MV-4-11 (cell line): Measurements from ENCODE around the gene UNC13B.

ENCODE experiments used
- DNase-seq: peaks from one replicate; lab custom pipeline; 2025; lab: John Stamatoyannopoulos, UW

The UNC13B gene

DNA sequence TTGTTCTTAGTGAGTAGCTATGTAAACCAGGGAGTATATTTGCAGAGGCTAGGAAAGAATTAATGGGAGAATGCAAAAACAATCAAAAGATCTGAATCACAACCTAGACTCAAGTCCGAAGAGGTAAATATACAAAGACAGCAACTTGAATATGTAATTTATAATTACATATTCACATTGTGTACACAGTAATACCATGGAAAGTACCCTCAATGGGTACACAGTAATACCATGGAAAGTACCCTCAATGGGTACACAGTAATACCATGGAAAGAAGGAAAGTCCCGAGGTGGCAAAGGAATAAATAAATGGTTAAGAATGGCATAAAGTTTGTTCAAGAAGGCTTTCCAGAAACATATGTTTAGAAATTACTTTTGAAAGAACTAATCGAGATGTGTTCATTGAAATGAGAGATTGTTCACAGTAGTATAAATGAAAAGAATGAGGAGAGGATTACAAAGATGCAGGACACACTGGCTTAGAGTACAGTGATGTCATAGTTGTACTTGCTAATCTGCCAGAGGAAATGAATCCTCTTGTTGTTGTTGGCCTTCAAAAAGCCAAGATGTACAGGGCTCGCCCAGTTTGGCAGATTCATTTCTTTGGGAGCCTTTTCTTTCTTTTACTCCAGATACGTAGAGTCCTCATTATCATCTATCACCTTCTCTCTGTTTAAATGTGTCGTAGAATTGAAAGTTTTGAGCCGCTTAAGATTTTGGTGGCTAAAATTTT is 116.0 kb downstream of the UNC13B start:
- no peak for DNase-seq

DNA sequence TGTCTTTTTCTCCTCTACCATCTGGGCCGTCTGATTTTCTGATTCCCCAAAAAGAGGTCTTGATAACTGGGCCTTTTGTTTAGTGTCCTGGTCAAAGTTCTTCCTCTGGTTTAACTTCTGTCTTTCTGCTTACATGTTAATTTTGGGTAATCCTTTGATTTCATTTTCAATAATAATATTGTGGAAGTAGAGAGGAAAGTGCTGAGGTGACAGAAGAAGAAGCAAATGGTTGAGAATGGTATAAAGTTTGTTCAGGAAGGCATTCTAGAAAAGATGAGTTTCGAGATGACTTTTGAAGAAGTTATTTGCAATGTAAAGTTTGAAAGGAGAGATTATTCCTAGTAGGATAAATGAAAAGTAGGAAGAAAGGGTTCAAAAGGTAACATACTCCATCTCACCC is 118.1 kb downstream of the UNC13B start:
- DNase-seq: no peak

DNA sequence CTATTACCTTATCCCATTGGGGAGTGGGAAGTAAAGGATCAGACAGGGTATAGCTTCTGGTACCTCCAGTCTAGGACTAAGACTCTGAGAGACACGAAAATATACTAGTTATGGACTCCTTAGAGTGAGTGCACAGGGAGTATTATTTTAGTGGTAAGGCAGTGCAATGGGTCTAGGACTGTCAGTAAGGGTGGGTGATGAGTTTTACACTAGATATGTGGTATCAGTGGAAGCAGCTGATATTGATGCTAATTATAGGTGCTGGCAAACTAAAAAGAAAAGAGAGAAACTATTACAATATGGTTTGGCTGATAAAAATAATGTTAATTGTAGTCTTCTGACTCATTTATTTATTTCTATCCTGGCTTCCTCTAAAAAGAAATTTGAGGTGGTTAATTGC is 118.6 kb downstream of the UNC13B start:
- DNase-seq: no peak

DNA sequence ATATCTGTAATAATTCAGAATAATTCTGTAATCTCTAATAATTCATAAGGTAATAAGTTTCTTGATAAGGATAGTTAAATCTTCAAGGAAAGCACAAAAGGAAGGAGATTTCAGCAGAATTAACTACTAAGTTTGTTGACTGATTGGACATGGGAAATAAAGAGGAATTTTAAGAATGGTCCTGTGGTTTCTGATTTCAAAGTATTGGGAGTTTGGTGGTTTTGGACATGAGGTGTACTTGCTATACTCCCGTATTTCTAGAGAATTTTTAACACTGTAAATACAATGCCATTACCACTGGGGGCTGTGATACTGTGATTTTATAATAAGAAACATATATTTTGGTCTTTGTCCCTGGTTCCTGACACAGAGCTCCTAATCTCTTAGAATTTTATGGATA is 123.9 kb downstream of the UNC13B start:
- DNase-seq: no peak

DNA sequence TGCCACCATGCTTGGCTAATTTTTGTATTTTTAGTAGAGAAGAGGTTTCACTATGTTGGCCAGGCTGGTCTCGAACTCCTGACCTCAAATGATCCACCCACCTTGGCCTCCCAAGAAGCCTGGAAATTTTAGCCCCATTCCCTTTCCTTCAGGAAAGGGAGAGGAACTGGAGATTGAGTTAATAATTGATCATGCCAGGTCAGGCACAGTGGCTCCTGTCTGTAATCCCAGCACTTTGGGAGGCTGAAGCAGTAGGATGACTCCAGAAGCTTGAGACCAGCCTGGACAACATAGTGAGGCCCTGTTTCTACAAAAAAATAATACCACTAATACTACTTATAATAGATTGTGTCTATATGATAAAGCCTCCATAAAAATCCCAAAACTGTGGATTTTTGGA is 124.6 kb downstream of the UNC13B start:
- DNase-seq: no peak

DNA sequence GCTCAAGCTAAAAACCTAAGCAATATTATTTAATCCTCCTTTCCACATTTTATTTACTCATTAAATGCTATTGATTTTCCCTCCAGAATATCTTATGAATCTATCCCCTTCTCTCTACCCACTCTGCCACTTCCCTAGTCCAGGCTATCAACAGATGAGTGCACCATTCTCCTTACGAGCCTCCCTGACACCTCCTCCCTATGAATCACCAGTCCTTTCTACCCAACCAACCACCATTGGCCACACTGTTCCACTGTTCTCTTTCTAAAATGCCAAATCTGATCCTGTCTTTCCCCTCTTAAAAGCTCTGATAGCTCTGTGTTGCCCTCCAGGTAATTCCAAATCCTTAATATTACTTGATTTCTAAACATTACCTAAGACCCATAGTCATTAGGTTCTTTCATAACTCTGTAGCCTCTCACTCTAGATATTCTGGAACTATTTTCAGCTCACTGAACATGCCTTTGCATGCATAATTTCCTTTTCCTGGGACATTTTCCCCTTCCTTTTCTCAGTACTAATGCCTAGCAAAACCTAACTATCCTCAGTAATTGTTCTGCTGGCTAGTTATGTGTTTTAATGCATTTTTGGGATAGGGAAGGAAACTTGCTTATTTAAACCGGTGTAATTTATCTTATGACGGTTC is 126.3 kb downstream of the UNC13B start:
- no peak for DNase-seq

DNA sequence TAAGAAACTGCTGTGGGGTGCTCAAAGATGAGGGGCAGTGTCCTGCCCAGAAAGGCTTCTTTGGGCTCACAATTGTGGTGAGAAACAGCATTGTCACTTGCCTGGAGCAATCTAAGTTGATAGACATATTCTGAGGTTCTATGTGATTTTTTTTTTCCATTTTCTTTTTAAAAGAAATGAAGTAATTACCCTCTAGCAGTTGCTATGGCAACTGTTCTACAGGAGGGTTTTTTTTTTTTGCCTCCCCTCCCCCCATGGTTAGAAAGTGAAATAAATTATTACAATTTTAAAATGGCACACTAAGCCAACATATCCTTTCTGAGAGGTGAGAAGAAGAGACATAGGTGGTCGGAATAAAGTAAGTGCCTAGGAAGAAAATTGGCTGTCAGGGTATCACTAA is 127.0 kb downstream of the UNC13B start:
- no peak for DNase-seq

DNA sequence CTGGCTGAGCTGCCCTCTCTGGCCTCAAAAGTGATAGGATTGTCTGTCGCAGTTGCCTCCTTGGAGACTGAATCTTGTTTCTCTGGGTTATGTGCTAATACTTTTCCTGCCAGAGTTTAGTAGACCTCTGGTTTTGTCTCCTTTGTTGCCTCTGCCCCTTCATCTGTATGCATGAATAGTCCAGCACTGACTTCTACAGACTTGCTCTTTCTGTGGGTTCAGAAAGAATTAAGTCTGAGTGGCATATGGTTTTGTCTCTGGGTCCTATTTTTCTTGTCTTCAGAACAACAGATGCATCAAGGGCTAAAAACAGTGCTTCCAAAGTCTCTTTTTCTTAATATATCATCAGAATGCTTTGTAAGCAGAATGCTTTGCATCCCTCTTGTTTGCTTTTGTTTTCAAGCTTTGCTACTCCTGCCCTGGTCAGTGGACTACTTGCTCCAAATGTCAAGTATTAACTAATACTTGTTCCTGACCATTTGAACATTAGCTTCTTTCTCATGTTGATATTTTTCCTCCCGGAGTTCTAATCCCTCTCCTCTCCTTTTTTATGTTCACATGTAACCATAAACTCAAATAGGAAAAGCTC is 131.7 kb downstream of the UNC13B start:
- no peak for DNase-seq

DNA sequence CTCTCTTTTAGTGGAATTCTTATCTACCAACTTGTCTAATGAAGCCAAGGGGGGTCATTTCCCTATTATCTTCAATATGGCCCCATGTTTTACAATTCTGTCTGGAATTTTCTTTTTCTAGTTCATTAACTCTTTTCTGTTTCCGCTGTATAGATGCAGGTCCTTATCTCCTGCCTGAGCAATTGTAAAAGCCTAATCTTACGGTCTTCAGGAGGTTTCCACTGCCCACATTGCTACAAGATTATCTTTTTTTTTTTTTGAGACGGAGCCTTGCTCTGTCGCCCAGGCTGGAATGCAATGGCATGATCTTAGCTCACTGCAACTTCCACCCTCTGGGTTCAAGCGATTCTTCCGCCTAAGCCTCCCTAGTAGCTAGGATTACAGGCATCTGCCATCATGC is 132.3 kb downstream of the UNC13B start:
- no peak for DNase-seq

DNA sequence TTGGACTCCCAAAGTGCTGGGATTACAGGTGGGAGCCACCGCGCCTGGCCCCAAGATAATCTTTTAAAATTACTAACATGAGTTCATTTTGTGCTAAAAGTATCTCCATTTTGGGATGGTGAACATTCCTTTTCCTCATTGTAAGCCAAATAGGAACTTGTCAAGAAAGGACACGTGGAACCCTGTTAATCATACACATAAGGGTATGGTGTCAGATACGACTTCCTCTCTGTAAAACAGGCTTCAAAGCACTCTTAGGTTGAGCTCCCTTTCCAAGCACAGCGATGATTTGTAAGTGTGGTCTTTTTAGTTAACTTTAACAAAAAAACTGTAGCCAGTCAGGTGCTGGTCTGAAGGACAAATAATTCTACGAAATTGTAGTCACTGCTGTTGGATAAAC is 132.7 kb downstream of the UNC13B start:
- no peak for DNase-seq

DNA sequence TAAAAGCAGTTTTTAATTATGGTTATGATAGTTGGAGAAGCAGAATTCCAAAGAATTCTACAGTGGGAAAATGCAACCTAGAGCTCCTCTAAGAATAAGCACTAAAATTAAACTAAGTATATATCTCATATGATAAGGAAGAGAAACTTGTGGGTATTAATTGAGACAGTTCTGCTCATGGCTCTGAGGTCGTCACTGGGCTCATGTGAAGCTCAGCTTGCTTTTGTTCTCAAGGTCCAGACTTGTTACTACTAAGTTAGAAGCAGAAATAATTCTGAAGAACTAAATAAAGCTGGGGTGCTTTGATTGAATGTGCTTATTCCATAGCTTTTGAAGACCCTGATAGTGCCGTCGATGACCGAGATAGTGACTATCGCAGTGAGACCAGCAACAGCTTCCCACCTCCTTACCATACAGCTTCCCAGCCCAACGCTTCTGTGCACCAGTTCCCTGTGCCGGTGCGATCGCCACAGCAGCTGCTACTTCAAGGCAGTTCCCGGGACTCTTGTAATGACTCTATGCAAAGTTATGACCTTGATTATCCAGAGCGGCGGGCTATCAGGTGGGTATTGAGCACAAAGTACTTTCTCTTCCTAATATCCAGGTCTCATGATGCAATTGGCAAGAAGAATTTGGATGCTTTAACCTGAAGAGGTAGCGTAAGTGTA is 133.7 kb downstream of the UNC13B start:
- DNase-seq: no peak

DNA sequence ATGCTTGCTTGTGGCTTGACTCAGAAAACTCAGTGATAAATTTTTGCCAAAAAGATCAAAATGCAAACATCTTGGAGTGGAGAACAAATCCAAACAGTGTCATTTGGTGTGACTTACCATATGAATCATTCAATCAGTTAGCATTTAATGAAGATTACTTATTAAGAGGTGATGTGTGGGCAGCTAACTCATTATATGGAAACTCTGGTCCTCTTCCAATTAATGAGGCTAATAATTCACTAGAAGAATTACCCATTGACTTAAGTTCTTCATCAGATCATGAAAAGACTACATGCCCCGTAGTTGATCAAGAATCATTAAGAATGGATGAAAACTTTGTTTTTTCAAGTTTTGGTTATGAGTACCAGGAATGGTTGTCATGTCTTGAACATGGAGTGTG is 141.8 kb downstream of the UNC13B start:
- DNase-seq: no peak

DNA sequence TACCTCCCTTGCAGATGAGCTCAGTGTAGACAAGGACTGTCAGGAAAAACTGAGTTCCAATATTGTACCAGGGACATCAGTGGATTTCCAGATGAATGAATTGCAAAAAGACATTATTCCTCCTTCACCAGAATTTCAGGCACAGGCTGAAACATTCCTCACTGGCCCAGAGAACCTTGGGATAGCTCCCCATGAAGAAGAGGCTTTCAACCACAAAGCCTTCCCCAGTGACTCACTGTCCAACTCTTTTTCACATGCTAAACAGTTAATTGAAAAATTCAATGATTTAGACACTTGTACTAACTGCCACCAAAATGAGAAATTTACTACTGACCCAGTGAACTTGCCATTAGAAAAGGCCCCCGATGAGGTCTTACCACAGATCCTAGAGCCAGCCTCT is 144.5 kb downstream of the UNC13B start:
- DNase-seq: no peak

DNA sequence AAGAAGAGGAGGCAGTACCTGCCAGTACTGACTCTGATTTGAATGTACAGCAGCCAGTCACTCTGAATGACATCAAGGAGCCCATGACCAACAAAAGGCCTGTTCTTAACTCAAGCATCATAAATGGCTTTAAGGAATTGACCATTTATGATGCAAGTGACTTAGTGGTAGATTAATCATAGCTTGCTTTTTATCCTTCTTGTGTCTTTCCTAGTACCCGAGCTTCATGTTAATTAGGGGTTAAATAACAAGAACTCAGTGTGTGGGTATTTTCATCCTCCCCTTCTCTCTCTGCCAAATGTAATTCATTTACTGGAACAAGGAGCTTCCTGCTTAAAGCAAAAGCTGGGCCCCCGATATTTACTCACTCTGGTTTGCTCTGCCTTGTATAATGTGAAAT is 146.5 kb downstream of the UNC13B start:
- DNase-seq: no peak

DNA sequence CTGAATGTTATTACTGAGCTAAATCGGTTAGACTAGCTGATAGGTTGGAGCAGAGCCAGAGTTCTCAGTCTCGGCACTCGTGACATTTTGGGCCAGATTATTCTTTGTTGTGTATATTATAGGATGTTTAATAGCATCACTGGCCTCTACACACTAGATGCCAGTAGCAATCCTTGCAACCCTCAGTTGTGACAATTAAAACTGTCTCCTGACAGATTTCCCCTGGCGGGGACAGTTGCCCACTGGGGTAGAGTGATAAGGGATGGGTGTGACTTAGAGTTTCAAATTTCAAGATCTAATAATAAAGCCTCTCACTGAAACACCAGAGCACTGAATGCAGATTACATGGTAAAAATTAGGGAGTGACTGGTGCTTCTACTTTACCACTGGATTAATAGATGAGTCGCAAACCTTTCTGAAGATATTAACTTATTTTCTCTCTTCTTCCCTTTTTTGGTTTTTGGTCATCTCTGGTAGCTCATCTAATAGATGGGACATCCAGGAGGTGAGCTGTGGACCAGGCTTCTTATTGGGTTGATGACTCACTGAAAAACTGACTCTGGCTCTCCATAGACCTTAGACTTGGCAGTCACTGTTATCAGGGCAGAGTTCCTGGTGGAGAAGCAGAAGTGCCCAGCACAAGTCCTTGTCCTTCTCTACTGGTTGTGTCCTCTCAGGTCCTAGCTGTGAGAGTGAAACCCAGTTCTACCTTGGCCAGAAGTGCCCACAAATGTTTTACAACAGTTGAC is 150.3 kb downstream of the UNC13B start:
- no peak for DNase-seq

DNA sequence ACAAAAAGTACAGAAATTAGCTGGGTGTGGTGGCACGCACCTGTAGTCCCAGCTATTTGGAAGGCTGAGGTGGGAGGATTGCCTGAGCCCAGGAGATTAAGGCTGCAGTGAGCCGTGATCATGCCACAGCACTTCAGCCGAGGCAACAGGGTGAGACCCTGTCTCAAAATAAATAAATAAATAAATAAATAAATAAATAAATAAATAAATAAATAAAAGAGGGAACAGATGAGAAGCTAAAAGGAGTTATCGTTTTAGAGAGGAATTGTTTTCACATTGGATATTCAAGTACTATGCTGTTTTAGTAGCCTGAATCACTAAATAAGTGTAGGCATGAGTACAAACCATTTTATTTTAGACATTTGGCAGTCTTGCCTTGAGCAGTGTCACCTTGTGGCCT is 151.7 kb downstream of the UNC13B start:
- DNase-seq: no peak

DNA sequence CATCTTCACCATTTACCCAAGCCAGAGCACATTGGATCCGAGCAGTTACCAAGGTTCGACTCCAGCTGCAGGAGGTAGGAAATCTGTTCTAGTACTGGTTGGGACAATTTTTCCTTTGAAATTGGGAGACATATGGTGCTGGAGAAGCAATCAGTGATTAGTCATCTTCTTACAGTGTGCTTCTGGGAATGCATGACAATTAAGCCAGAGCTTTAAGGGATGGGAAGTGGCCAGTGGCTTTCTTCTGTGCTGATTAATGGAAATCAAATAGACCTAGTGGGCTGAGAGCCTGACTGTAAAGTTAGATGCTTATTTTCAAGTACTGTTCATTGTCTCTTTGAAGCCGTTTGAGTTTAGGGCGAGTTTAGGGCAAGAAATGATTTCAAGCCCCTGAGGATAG is 152.1 kb downstream of the UNC13B start:
- no peak for DNase-seq

DNA sequence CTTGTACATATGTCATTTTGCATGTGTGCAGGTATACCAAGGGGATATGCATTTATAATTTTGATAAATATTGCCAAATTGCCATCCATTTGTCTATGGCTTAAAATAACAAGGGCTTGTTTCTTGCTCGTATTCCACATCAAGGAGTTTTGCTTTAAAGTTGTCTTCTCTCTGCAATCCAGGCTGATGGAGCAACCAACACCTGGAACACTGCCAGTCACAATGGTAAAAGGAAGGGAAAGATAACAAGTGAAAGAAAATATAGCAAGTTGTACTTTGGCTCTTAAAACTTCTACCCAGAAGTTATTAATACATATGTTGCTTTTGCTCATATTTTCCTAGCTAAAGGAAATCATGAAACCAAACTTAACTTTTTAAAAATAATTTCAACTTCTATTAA is 156.9 kb downstream of the UNC13B start:
- no peak for DNase-seq

DNA sequence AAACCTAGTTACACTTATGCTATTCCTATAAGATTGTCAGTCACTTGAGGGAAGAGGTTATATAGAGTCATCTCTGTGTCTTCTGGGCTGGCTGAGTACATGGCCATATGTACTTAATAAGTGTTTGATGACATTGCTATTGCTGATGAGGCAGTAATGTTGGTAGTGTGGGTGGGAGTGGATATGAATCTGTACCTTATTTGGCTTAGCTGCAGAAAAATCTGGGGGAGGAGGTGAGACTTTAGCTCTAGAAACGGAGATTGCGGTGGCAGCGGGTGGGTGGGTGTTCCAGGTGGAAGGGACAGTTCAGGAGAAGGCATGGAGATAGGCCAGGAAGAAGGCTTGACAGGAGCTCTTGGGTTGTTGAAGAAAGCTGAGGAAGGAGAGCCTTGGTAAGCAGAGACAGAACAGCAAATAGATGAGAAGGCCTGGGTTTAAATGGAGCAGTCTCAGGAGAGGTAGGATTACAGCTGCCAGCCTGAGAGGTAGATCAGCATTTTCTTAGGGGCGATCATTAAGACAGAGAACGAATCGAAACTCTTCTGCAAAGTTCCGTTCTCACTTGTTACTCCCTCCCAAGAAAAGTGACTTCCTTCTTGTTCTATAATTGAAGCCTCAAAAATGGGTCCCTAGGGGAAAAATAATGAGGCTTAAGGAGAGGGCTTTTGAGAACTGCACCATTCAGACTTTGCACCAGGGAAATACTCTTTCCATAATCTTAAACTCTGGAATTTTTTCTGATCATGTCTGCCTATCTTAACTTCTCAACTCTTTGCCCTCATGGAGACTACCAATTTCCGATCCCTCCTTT is 160.5 kb downstream of the UNC13B start:
- no peak for DNase-seq

DNA sequence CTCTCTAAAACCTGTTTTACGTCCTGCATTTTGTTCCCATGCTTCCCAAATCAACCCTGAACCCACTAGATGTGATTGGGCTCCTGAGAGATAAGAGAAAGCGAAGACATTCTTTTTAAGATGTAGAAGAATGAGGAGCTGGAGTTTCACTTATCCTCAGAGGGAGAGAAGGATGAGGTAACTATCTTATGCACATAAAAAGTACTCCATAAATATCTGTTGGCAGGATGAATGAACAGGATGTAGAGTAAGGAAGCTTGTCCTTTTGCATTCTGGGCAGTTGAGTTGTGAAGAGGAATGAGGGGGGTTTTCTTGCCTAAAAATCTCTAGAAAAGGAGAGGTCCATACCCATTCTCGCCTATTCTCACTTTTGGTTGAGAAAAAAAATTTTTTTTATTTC is 163.2 kb downstream of the UNC13B start:
- no peak for DNase-seq

DNA sequence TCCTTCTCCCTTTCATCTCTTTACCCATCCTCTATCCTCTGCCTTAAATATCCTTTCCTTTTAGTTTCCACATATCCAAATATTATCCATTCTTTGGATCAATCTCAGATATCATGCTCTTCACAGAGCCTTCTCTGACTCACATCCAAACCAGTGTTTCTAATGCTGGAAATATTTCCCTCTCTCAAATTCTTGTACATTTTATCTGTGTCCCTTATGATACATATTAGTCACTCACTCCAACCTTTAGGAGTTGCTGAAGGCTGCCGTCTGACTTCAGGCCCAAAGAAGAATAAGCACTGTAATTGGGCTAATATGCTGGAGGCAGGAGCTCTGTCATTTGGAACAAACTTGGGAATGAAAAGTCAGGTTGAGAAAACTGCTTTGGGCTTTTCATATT is 171.7 kb downstream of the UNC13B start:
- no peak for DNase-seq

DNA sequence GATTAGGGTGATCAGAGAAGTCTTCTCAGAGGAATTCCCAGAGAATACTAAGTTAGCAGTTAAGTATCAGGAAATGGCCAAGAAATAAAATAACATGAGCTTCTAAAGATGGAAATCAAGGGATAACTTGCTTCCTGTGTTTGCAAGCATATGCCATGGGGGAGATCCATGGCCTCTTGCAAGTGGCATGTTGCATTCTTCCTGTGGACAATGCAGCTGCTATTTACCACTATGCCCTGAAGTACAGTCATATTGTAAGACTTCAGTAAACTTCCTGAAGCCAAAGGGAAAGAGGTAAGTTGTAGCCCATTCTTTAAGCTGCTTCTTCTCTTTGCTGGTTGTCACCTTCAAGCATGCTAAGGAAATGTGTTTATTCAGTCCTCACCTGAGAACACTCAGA is 173.4 kb downstream of the UNC13B start:
- DNase-seq: no peak
